SU-DHL-6 (cell line): Measurements from ENCODE around the gene KRT38.
"Not testable (repeated sequence)": the region's sequence is repeated elsewhere in the genome, so short reads cannot be mapped to it uniquely, and the experiment has no call there.

Experiments used
- H2AFZ ChIP-seq: fragments of 200-600 bp; sonication (generic); 2 replicates; pipeline ENCODE4 v1.6.1; 2014; ENCODE audit warnings: low read depth, mild to moderate bottlenecking, moderate library complexity, mixed read lengths, antibody characterized with exemption, low read length; ENCODE audit not compliant: severe bottlenecking
- H3F3A ChIP-seq: fragments of 200-600 bp; shearing (Covaris generic); 2 replicates; pipeline ENCODE4 v1.6.0; 2016; ENCODE audit warnings: antibody characterized with exemption, mild to moderate bottlenecking; ENCODE audit not compliant: insufficient read depth
- H3K27ac ChIP-seq: fragments of 200-600 bp; sonication (generic); 2 replicates; pipeline ENCODE4 v1.5.1; 2016; ENCODE audit warnings: low read depth, mild to moderate bottlenecking, low read length, moderate library complexity, mixed read lengths
- H3K27me3 ChIP-seq: fragments of 200-600 bp; sonication (generic), shearing (Covaris generic); 2 replicates; pipeline ENCODE4 v1.6.0; 2014; ENCODE audit warnings: mild to moderate bottlenecking, low read length
- H3K36me3 ChIP-seq: fragments of 200-600 bp; sonication (generic); 2 replicates; pipeline ENCODE4 v1.6.1; 2014; ENCODE audit warnings: mild to moderate bottlenecking, low read length, mixed read lengths
- H3K4me2 ChIP-seq: fragments of 300-600, 200-600 bp; shearing (Covaris generic), sonication (generic); 2 replicates; pipeline ENCODE4 v1.6.0; 2014; ENCODE audit warnings: low read length, low read depth, mild to moderate bottlenecking; ENCODE audit not compliant: poor library complexity, severe bottlenecking
- H3K4me3 ChIP-seq: fragments of 200-600 bp; sonication (generic); 2 replicates; pipeline ENCODE4 v1.5.1; 2014; ENCODE audit warnings: antibody characterized with exemption, low read length, mild to moderate bottlenecking, mixed read lengths; ENCODE audit not compliant: insufficient read depth, poor library complexity, severe bottlenecking
- H3K79me2 ChIP-seq: fragments of 200-600 bp; sonication (generic); 2 replicates; pipeline ENCODE4 v1.6.1; 2014; ENCODE audit warnings: mild to moderate bottlenecking, low read length, moderate library complexity; ENCODE audit not compliant: insufficient read depth
- H3K9ac ChIP-seq: fragments of 200-600 bp; sonication (generic); 2 replicates; pipeline ENCODE4 v1.7.0; 2014; ENCODE audit warnings: mild to moderate bottlenecking, low read length
- H3K9me2 ChIP-seq: fragments of 200-600 bp; sonication (generic); replicated peaks from 2 replicates; pipeline ENCODE4 v1.6.1; 2014; ENCODE audit warnings: low read length; ENCODE audit not compliant: insufficient read depth
- H3K9me3 ChIP-seq: fragments of 200-600 bp; sonication (generic); 2 replicates; pipeline ENCODE4 v1.6.1; 2014; ENCODE audit warnings: low read length, mixed read lengths; ENCODE audit not compliant: insufficient read depth
- H4K20me1 ChIP-seq: fragments of 200-600 bp; sonication (generic); 2 replicates; pipeline ENCODE4 v1.6.1; 2014; ENCODE audit warnings: low read depth, mild to moderate bottlenecking, antibody characterized with exemption, low read length, moderate library complexity, mixed read lengths
- EZH2phosphoT487 ChIP-seq: fragments of 200-600 bp; sonication (generic), shearing (Covaris generic); conservative IDR thresholded peaks from 2 replicates; pipeline ENCODE4 v1.6.1; 2018; ENCODE audit warnings: mild to moderate bottlenecking, antibody characterized with exemption, low read length, moderate library complexity, mixed read lengths
- TF ChIP-seq, protein P1 (sequence below): fragments of 200-600 bp; sonication (generic); IDR thresholded peaks from one replicate; pipeline ENCODE4 v1.5.1; 2017; ENCODE audit warnings: antibody characterized with exemption, mild to moderate bottlenecking, low read length, moderate library complexity; ENCODE audit not compliant: insufficient read depth, poor library complexity, severe bottlenecking

Gene KRT38

DNA sequence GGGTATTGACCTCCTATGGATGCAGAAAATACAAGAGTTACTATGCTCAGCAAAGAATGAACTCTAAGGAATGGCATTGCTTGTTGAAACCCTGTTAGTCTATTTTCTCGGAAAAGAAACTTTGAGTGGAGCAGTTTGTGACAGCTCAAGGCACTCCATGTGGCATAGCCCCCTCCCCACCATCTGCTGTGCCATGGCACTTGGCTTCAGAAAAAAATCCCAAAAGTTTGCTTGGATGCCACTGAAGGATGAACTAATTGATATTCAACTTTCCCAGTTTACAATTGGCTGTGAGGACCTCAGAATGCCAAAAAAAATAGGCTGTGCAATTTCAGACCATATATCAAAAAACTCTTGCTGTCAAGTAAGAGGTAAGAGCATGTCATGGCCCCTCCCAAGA lies 45.2 kb downstream of the KRT38 start:
- H3K9ac ChIP-seq = no peak overlapping the region
- H3K9me2 ChIP-seq = no peaks in the 10 kb centered on the region
- TF ChIP-seq, protein P1, sequence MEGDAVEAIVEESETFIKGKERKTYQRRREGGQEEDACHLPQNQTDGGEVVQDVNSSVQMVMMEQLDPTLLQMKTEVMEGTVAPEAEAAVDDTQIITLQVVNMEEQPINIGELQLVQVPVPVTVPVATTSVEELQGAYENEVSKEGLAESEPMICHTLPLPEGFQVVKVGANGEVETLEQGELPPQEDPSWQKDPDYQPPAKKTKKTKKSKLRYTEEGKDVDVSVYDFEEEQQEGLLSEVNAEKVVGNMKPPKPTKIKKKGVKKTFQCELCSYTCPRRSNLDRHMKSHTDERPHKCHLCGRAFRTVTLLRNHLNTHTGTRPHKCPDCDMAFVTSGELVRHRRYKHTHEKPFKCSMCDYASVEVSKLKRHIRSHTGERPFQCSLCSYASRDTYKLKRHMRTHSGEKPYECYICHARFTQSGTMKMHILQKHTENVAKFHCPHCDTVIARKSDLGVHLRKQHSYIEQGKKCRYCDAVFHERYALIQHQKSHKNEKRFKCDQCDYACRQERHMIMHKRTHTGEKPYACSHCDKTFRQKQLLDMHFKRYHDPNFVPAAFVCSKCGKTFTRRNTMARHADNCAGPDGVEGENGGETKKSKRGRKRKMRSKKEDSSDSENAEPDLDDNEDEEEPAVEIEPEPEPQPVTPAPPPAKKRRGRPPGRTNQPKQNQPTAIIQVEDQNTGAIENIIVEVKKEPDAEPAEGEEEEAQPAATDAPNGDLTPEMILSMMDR = no peak
- TF ChIP-seq EZH2phosphoT487 = no peak

DNA sequence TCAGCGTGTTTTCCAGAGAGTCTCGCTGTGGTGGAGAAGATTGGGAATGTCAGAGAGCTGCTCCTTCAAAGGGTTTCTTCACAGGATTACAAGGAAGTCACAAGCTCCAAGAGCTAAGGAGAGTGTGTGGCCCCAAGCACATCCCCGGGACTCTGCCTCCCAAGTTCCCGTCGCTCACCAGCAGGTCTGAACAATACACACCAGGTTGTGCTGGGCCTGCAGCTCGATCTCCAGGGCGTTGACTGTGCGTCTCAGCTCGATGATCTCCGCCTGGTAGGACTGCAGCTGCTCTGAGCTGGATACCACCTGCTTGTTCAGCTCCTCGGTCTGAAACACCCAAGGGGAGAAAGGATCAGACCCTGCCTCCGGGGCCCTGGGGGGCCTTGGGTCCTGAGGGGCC lies 45.7 kb downstream of the KRT38 start:
- not testable (repeated sequence) for H3K4me3 ChIP-seq, H3K9me2 ChIP-seq, H3K27me3 ChIP-seq, H3K36me3 ChIP-seq, H3K9ac ChIP-seq, H3F3A ChIP-seq, H3K79me2 ChIP-seq, H3K4me2 ChIP-seq, H4K20me1 ChIP-seq, H3K27ac ChIP-seq, H2AFZ ChIP-seq, H3K9me3 ChIP-seq

More for the DNA sequence above, 45.2 kb downstream of the KRT38 start:
- Histone ChIP-seq H3K27me3 (0 out of 2 replicates have a peak, but pooled peaks cover 4% of the 10 kb centered on the region), H3K36me3 (no peaks in the 10 kb centered on the region), H3K27ac (no peak overlapping the region), H3K4me3 (no peak overlapping the region), H2AFZ (no peak overlapping the region), H3K79me2 (no peaks in the 10 kb centered on the region), H3F3A (no peaks in the 10 kb centered on the region), H4K20me1 (no peaks in the 10 kb centered on the region), H3K9me3 (no peaks in the 10 kb centered on the region), H3K4me2 (no peak overlapping the region)

DNA sequence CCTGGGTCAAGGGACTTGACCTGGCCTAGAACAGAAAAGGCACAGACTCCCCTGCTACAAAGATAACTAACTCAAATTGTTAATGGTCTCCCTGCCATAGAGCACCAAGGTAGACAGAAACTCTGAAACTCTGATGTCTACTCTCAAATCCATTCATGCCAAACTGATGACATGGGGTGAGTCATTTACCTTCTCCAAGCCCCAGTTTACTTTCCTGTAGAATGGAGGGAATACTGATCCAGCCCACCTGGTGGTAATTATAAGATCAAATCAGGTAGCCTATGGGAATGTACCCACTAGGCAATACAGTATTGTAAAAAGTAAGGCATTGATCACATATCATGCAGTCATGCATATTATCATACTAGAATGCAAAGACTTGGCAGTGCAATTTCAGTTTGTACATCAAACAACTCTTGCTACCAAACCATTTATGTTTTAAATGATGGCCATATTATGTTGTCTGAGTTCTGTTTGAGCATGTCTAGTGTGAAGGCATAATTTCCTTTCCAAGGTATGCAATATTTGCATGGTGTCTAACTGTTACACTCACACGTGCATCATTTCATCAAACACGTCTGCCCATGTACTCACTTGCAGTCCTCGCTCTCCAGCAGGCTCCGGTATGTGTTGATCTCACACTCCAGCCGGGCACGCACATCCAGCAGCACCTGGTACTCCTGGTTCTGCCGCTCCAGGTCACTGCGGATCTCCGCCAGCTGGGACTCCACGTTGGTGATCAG lies 46.4 kb downstream of the KRT38 start:
- no peak overlapping the region for H3K4me3 ChIP-seq
- H3K36me3 ChIP-seq = no peaks in the 10 kb centered on the region
- H3K27ac ChIP-seq = no peak overlapping the region
- no peaks in the 10 kb centered on the region for H3K79me2 ChIP-seq
- H3F3A ChIP-seq = no peaks in the 10 kb centered on the region
- no peak overlapping the region for H3K4me2 ChIP-seq
- TF ChIP-seq, protein P1 = no peak
- TF ChIP-seq EZH2phosphoT487 = no peak
- 0 out of 2 replicates have a peak, but pooled peaks cover 3% of the 10 kb centered on the region for H3K9me3 ChIP-seq
- no peaks in the 10 kb centered on the region for H3K9me2 ChIP-seq
- no peak overlapping the region for H2AFZ ChIP-seq
- H4K20me1 ChIP-seq = no peaks in the 10 kb centered on the region
- 0 out of 2 replicates have a peak, but pooled peaks cover 4% of the 10 kb centered on the region for H3K27me3 ChIP-seq
- H3K9ac ChIP-seq = no peak overlapping the region

DNA sequence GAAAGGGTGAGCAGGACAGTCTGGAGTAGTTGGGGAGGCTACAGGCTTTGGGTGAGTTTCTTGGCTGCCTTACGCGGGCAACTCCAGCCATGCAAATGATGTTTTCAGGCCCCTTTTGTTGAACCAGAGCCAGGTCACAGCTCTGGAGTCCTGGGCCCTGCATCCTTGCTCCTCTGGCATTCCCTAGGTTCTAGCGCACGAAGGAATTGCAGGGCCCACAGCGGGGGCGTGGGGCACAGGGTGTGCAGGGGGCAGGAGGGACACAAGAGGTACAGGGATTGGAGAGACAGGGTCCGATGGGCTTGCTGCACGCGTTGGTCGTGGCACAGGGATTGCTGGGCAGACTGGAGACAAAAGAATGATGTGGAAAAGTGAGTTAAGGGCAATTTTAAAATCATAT lies 47.0 kb downstream of the KRT38 start:
- no peak overlapping the region for H3K4me3 ChIP-seq
- no peak overlapping the region for H3K9ac ChIP-seq
- no peak overlapping the region for H2AFZ ChIP-seq
- H3K9me3 ChIP-seq = 0 out of 2 replicates have a peak, but pooled peaks cover 3% of the 10 kb centered on the region
- H3K27ac ChIP-seq = no peak overlapping the region
- TF ChIP-seq EZH2phosphoT487 = no peak
- TF ChIP-seq, protein P1 = no peak
- no peak overlapping the region for H3K4me2 ChIP-seq
- H3F3A ChIP-seq = no peaks in the 10 kb centered on the region
- no peaks in the 10 kb centered on the region for H3K36me3 ChIP-seq
- H4K20me1 ChIP-seq = no peaks in the 10 kb centered on the region
- 0 out of 2 replicates have a peak, but pooled peaks cover 4% of the 10 kb centered on the region for H3K27me3 ChIP-seq
- H3K9me2 ChIP-seq = no peaks in the 10 kb centered on the region
- no peaks in the 10 kb centered on the region for H3K79me2 ChIP-seq
